ENCODE results near the gene SYT13. TPM values are rescaled to one million over a fixed set of nuclear protein-coding genes. Genes with fewer than 3 reads are reported as not detected.

Gene SYT13
- total RNA-seq, 1 experiment from 2014 or later, result 4.3 TPM

DNA sequence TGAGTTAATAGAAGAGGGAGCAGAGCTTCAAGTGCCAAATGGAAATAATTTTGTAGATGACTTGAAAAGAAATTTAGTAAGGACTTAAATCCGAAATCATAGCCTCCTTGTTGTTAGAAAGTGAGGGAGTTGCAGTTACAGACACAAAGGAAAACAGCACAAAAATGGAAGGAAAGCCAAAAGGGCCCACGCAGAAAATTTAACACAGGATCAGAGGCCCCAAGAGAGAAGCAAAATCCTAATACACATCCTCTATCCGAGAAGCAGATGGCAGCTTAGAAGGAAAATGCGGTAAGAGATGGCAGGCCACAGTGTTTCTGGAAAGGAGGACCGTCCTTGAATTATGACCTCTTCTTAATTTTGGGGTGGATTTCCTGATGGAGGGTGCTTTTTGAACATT lies 48.7 kb upstream of the SYT13 start:
- H3K4me3 Mint-ChIP-seq, result no peak overlapping the region
- Histone ChIP-seq H2BK20ac (ENCODE audit: low read depth, low read length, poor library complexity, severe bottlenecking) (no peak overlapping the region), H2BK15ac (ENCODE audit: low read depth, low read length) (no peak overlapping the region), H3K23me2 (ENCODE audit: insufficient read length, low read depth, low read length, poor library complexity, severe bottlenecking) (no peaks in the 10 kb centered on the region), H3K79me1 (ENCODE audit: insufficient read depth, low read depth, low read length, poor library complexity, severe bottlenecking) (no peaks in the 10 kb centered on the region), H3K4me1 (ENCODE audit: insufficient read depth, low read length) (no peaks in the 10 kb centered on the region), H3K14ac (ENCODE audit: insufficient read depth, low read length) (no peak overlapping the region), H3T11ph (ENCODE audit: low read length) (no peak overlapping the region), H2AK5ac (ENCODE audit: insufficient read length, low read length) (no peak overlapping the region), H3K27ac (ENCODE audit: insufficient read length, low read depth, low read length) (no peak overlapping the region), H2BK5ac (ENCODE audit: insufficient read length, low read length) (no peak overlapping the region), H3K9ac (ENCODE audit: extremely low read depth, insufficient read length, low read length) (no peak overlapping the region), H3K4ac (ENCODE audit: low read depth, low read length) (no peak overlapping the region), H3K4me2 (ENCODE audit: insufficient read depth, insufficient read length, low read length) (no peak overlapping the region), H2AFZ (ENCODE audit: low read length) (no peak overlapping the region), H2BK120ac (ENCODE audit: low read depth, low read length, poor library complexity, severe bottlenecking) (no peak overlapping the region), H3K79me2 (ENCODE audit: insufficient read depth, low read length) (no peaks in the 10 kb centered on the region), H2BK12ac (ENCODE audit: insufficient read length, low read depth, low read length) (no peak overlapping the region), H4K5ac (ENCODE audit: insufficient read length, low read depth, low read length) (no peak overlapping the region), H3K23ac (ENCODE audit: insufficient read length, low read depth, low read length) (no peak overlapping the region), H3K56ac (ENCODE audit: insufficient read length, low read depth, low read length) (no peak overlapping the region), H4K8ac (replicated peaks; ENCODE audit: insufficient read length, low read depth, low read length) (no peak overlapping the region), H4K20me1 (ENCODE audit: control insufficient read depth, insufficient read depth, insufficient read length) (no peaks in the 10 kb centered on the region), H3K18ac (ENCODE audit: insufficient read length, low read depth, low read length) (no peak overlapping the region), H3K27me3 (ENCODE audit: insufficient read depth, low read length) (0 out of 2 replicates have a peak, but pooled peaks cover 3% of the 10 kb centered on the region), H4K91ac (ENCODE audit: insufficient read length, low read depth, low read length) (no peak overlapping the region), H3K9me3 (ENCODE audit: control insufficient read depth, low read depth, low read length) (no peaks in the 10 kb centered on the region)
- no peaks in the 10 kb centered on the region for H3K36me3 Mint-ChIP-seq (ENCODE audit: insufficient read depth in 1 of 3, low read depth in 3 of 3)
- H3K27ac Mint-ChIP-seq, result no peak overlapping the region
- WGBS (ENCODE audit: extremely low coverage, insufficient read length, low lambda C conversion rate), result no CpG with 5 or more reads among the region's 5 CpGs
- no peak for DNase-seq
- peaks cover 6 to 9% of the 10 kb centered on the region in 2 experiments for H3K4me1 Mint-ChIP-seq
- TF ChIP-seq, protein P1, sequence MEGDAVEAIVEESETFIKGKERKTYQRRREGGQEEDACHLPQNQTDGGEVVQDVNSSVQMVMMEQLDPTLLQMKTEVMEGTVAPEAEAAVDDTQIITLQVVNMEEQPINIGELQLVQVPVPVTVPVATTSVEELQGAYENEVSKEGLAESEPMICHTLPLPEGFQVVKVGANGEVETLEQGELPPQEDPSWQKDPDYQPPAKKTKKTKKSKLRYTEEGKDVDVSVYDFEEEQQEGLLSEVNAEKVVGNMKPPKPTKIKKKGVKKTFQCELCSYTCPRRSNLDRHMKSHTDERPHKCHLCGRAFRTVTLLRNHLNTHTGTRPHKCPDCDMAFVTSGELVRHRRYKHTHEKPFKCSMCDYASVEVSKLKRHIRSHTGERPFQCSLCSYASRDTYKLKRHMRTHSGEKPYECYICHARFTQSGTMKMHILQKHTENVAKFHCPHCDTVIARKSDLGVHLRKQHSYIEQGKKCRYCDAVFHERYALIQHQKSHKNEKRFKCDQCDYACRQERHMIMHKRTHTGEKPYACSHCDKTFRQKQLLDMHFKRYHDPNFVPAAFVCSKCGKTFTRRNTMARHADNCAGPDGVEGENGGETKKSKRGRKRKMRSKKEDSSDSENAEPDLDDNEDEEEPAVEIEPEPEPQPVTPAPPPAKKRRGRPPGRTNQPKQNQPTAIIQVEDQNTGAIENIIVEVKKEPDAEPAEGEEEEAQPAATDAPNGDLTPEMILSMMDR (conservative IDR thresholded peaks at IDR 0.05), result no peak
- H3K9me3 Mint-ChIP-seq, result no peaks in the 10 kb centered on the region
- H3K27me3 Mint-ChIP-seq (ENCODE audit: low read depth), result peaks cover 20% of the 10 kb centered on the region
